OCI-LY7 (cell line): ENCODE results near the gene EFNA5. TPM values are rescaled to one million over a fixed set of nuclear protein-coding genes. Genes with fewer than 3 reads are reported as not detected.

Experiments
- BruUV-seq: library from RNA; stranded (reverse); fragments of 400-500 nt; replicated peaks from 2 replicates; lab custom pipeline; 2021; lab: Mats Ljungman, UMichigan
- CTCF ChIA-PET: fragments of 300-600 bp; sonication (Branson Sonifier 250); formaldehyde crosslinking; loops from one replicate; lab custom pipeline; 2022; ENCODE audit warnings: antibody characterized with exemption; ENCODE audit not compliant: unreplicated experiment; lab: Charles Lee
- POLR2A ChIA-PET: fragments of 300-600 bp; sonication (Branson Sonifier 250); formaldehyde crosslinking; loops from one replicate; lab custom pipeline; 2022; ENCODE audit warnings: antibody characterized with exemption; lab: Charles Lee
- DNase-seq: peaks from one replicate; pipeline ENCODE4 v3.0.0-alpha.2; 2015; ENCODE audit warnings: low spot score
- H2AFZ ChIP-seq: fragments of 200-600 bp; sonication (generic), shearing (Covaris generic); 2 replicates; pipeline ENCODE4 v1.6.1; 2014; ENCODE audit warnings: mild to moderate bottlenecking, antibody characterized with exemption, low read length, moderate library complexity
- H3K27ac ChIP-seq: fragments of 200-600 bp; sonication (generic); 2 replicates; pipeline ENCODE4 v1.5.1; 2014; ENCODE audit warnings: mixed run types, low read depth, mild to moderate bottlenecking, moderate library complexity, low read length, inconsistent platforms; ENCODE audit not compliant: poor library complexity, severe bottlenecking
- H3K36me3 ChIP-seq: fragments of 200-600 bp; sonication (generic); 2 replicates; pipeline ENCODE4 v1.6.1; 2014; ENCODE audit warnings: mild to moderate bottlenecking, antibody characterized with exemption, low read length, moderate library complexity, mixed read lengths; ENCODE audit not compliant: insufficient read depth
- H3K4me1 ChIP-seq: fragments of 200-600 bp; sonication (generic); 2 replicates; pipeline ENCODE4 v1.5.1; 2014; ENCODE audit warnings: mild to moderate bottlenecking, low read length; ENCODE audit not compliant: insufficient read depth, poor library complexity, severe bottlenecking
- H3K4me2 ChIP-seq: fragments of 200-600 bp; sonication (generic); 2 replicates; pipeline ENCODE4 v1.6.1; 2014; ENCODE audit warnings: mild to moderate bottlenecking, low read length
- H3K4me3 ChIP-seq: fragments of 200-600 bp; sonication (generic); 2 replicates; pipeline ENCODE4 v1.5.1; 2014; ENCODE audit warnings: mild to moderate bottlenecking, low read depth, low read length; ENCODE audit not compliant: poor library complexity, severe bottlenecking
- H3K79me2 ChIP-seq: fragments of 200-600 bp; sonication (generic); 2 replicates; pipeline ENCODE4 v1.6.1; 2016; ENCODE audit warnings: low read depth, mild to moderate bottlenecking, low read length, moderate library complexity, mixed read lengths; ENCODE audit not compliant: insufficient read depth
- H3K9me2 ChIP-seq: fragments of 200-600 bp; sonication (generic); 2 replicates; pipeline ENCODE4 v1.6.1; 2016; ENCODE audit warnings: mild to moderate bottlenecking, low read length, mixed read lengths; ENCODE audit not compliant: insufficient read depth
- H3K9me3 ChIP-seq: fragments of 200-600 bp; sonication (generic); 2 replicates; pipeline ENCODE4 v1.6.1; 2014; ENCODE audit warnings: mild to moderate bottlenecking, mixed run types, low read length, mixed read lengths
- H4K20me1 ChIP-seq: fragments of 200-600 bp; sonication (generic); 2 replicates; pipeline ENCODE4 v1.6.1; 2014; ENCODE audit warnings: mild to moderate bottlenecking, antibody characterized with exemption, low read length, moderate library complexity, mixed read lengths; ENCODE audit not compliant: insufficient read depth
- CTCF ChIP-seq: fragments of 200-600 bp; sonication (generic); conservative IDR thresholded peaks from 2 replicates; pipeline ENCODE4 v1.5.1; 2014; ENCODE audit warnings: mild to moderate bottlenecking, antibody characterized with exemption, low read length, moderate library complexity, mixed read lengths
- EZH2phosphoT487 ChIP-seq: fragments of 200-600 bp; sonication (generic); IDR thresholded peaks from 2 replicates; pipeline ENCODE4 v1.6.1; 2018; ENCODE audit warnings: low read depth, borderline replicate concordance, mild to moderate bottlenecking, mixed run types, antibody characterized with exemption, low read length, moderate library complexity, mixed read lengths
- intact Hi-C: fragments of 100-400 bp; cut with micrococcal nuclease; formaldehyde crosslinking; loops from one replicate; pipeline ENCODE4 v1.10.0; 2022; ENCODE audit not compliant: unreplicated experiment
- total RNA-seq, 2 experiments: library from RNA; depleted of rRNA in 1 of 2; stranded (reverse); fragments of >200 nt in 1 of 2; shearing (Covaris generic) in 1 of 2; gene quantifications; 2 replicates each; pipeline ENCODE4 v1.2.3, GENCODE V29; 2014 to 2022

The EFNA5 gene
- total RNA-seq, 2 experiments from 2014 or later: 2.1 to 3.1 TPM

- peaks cover 64% of the 10 kb centered on the region for H3K4me1 ChIP-seq
- BruUV-seq: no TSS peak
- peak overlapping the region; percentile 66; the same call in 1 of the 2 replicates for H2AFZ ChIP-seq
- no peaks in the 10 kb centered on the region for H3K9me3 ChIP-seq
- CTCF ChIA-PET: interaction anchor here (1.0 kb wide), 1 partner anchor 44 kb away, joined by 3 read pairs; no protein-coding TSS in a partner anchor
- H3K27ac ChIP-seq: no peak overlapping the region
- no peaks in the 10 kb centered on the region for H3K36me3 ChIP-seq
- H4K20me1 ChIP-seq: no peaks in the 10 kb centered on the region
- TF ChIP-seq EZH2phosphoT487: no peak
- TF ChIP-seq CTCF: no peak
- intact Hi-C loops: no loop called here
- H3K4me3 ChIP-seq: no peak overlapping the region
- no peak for DNase-seq
- peak overlapping the region; percentile 10; the same call in 1 of the 2 replicates for H3K4me2 ChIP-seq
- no peaks in the 10 kb centered on the region for H3K79me2 ChIP-seq
- H3K9me2 ChIP-seq: no peaks in the 10 kb centered on the region
- POLR2A ChIA-PET: interaction anchor here (0.9 to 2.1 kb wide), 6 partner anchors 10 to 126 kb away, joined by 3 to 11 read pairs (median 4); no protein-coding TSS in a partner anchor
Observed at GRCh38 chr5:107508097-107508496, 162.6 kb downstream of the EFNA5 start.

- no TSS peak for BruUV-seq
- H4K20me1 ChIP-seq: no peaks in the 10 kb centered on the region
- CTCF ChIA-PET: interaction anchor here (1.1 kb wide), 1 partner anchor 66 kb away, joined by 3 read pairs; no protein-coding TSS in a partner anchor
Observed at GRCh38 chr5:107505763-107506534, 164.8 kb downstream of the EFNA5 start.

More at GRCh38 chr5:107505763-107506534, 164.8 kb downstream of the EFNA5 start:
- no peak for TF ChIP-seq EZH2phosphoT487
- no peak for TF ChIP-seq CTCF
- H3K79me2 ChIP-seq: no peaks in the 10 kb centered on the region
- intact Hi-C loops: no loop called here
- no peak for DNase-seq
- H3K4me2 ChIP-seq: no peak overlapping the region
- H3K27ac ChIP-seq: no peak overlapping the region
- H3K9me3 ChIP-seq: no peaks in the 10 kb centered on the region
- H3K4me3 ChIP-seq: no peak overlapping the region
- H3K36me3 ChIP-seq: no peaks in the 10 kb centered on the region
- H3K4me1 ChIP-seq: peaks cover 52% of the 10 kb centered on the region
- H3K9me2 ChIP-seq: no peaks in the 10 kb centered on the region
- peak overlapping the region; percentile 32 for H2AFZ ChIP-seq
- POLR2A ChIA-PET: interaction anchor here (0.5 to 5.9 kb wide), 18 partner anchors 7 to 624 kb away, joined by 3 to 54 read pairs (median 6); no protein-coding TSS in a partner anchor
